Muscle of leg (tissue), 11 donors: ENCODE measurements around the gene FCHSD1. TPM values are rescaled to one million over a fixed set of nuclear protein-coding genes. Genes with fewer than 3 reads are reported as not detected.

ENCODE experiments used
- DNase-seq: peaks from one replicate; pipeline ENCODE4 v3.0.0; 2013
- H3K27ac ChIP-seq: one replicate; pipeline ENCODE4 v1.5.1; 2013; ENCODE audit warnings: mild to moderate bottlenecking, low read length, control low read depth
- H3K27me3 ChIP-seq: one replicate; pipeline ENCODE4 v1.6.1; 2013; ENCODE audit warnings: low read length; ENCODE audit not compliant: control insufficient read depth, insufficient read depth
- H3K36me3 ChIP-seq: one replicate; pipeline ENCODE4 v1.6.1; 2013; ENCODE audit warnings: low read length; ENCODE audit not compliant: control insufficient read depth, insufficient read depth
- H3K4me1 ChIP-seq: one replicate; pipeline ENCODE4 v1.6.1; 2013; ENCODE audit warnings: low read length; ENCODE audit not compliant: control insufficient read depth, insufficient read depth
- H3K4me3 ChIP-seq: one replicate; pipeline ENCODE4 v1.5.1; 2013; ENCODE audit warnings: low read length, control low read depth
- H3K9me3 ChIP-seq: replicated peaks from 2 replicates; pipeline ENCODE4 v1.6.1; 2013; ENCODE audit warnings: low read depth, low read length; ENCODE audit not compliant: control insufficient read depth
- WGBS: methylation state at CpG from one replicate; pipeline ENCODE4 v1.1.5; 2013; ENCODE audit warnings: missing lambda C conversion rate; ENCODE audit not compliant: insufficient coverage; 5-methylcytosine and 5-hydroxymethylcytosine counted together
- polyA plus RNA-seq, 8 donors: library from polyadenylated mRNA; unstranded; fragments of 120-200 nt; gene quantifications; one replicate each; pipeline versions ENCODE4 v1.2.1 to v1.2.3, GENCODE V29; 2013; ENCODE audit warnings: inconsistent platforms in 1 of 8, low replicate concordance in 1 of 8; ENCODE audit not compliant: insufficient read length in 8 of 8, insufficient read depth in 1 of 8
- total RNA-seq: library from RNA; stranded (reverse); fragments of 120-200 nt; gene quantifications from one replicate; pipeline ENCODE4 v1.2.4, GENCODE V29; 2013

The FCHSD1 gene
- total and polyA plus RNA-seq, 9 donors = 5.9 to 10.3 (median 7.7) TPM

DNA sequence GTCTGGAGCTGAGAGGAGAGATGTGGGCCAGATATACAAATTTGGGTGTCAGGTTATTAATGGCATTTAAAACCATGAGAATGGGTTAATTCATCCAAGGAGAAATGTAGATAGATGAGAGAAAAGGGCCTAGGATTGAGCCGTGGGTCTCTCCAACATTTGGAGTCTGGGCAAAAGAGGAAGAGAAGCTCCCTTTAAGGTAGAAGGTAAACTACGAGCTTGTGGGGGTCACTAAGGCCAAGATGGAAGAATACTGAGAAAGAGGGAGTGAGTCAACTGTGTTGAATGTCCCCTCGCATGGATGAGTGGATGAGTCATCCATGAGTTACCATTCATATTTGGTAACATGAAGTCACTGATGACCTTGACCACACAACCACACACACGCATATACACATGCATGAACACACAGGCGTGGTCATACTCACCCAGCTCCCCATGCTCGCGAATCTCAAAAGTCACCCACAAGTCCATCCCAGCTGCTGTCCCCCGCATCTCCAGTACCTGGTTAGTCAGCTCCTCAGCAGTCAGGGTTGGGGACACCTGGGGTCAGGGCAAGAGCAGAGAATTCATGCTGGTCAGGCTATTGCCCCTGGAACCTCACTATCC, 6.8 kb upstream of the FCHSD1 start:
- H3K27ac ChIP-seq = no peak overlapping the region
- H3K36me3 ChIP-seq = peaks cover 28% of the 10 kb centered on the region
- no peaks in the 10 kb centered on the region for H3K9me3 ChIP-seq
- WGBS = 78% methylated on average over 6 of the region's 8 CpGs
- no peaks in the 10 kb centered on the region for H3K27me3 ChIP-seq
- H3K4me3 ChIP-seq = no peak overlapping the region
- H3K4me1 ChIP-seq = no peaks in the 10 kb centered on the region
- no peak for DNase-seq

DNA sequence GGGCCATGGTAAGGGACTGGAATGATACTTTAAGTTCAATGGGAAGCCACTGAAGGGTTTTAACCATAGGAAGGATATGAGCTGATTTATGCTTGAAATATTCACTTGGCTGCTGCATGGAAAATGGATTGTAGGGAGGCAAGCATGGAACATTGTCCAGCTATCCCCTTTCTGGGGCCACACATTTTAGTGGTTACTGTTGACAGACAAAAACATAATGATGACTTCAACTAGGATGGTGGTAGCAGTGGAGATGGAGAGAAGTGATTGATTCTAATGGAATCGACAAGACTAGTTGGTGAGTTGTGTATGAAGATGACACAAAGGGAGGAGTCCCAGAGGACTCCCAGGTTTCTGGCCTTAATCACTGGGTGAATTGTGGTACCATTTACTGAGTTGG, 6.2 kb upstream of the FCHSD1 start:
- no peak for DNase-seq
- WGBS = 100% methylated on average over 1 of the region's 1 CpG

DNA sequence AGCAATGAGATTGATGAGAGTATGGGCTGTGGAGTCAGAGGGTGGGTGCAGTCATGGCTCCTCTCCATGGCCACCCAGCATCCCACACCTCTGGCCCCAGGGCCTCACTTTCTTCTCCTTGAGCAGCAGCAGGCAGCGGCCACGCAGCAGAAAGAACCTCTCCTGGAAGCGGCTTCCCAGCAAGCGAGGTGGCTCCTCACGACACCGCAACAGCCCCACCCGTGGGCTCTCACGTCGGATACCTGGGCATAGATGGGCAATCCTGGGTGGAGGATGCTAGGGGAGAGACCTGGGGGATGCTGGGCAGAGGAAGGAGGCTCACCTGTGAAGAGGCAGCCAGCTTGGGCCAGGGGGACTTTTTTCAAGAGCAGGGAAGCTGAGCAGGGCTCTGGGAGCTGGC, 5.2 kb upstream of the FCHSD1 start:
- Histone ChIP-seq H3K4me3 (no peak overlapping the region), H3K27ac (no peak overlapping the region), H3K27me3 (peaks cover 2% of the 10 kb centered on the region), H3K36me3 (peaks cover 24% of the 10 kb centered on the region), H3K9me3 (no peaks in the 10 kb centered on the region), H3K4me1 (peaks cover 4% of the 10 kb centered on the region)
- WGBS = 89% methylated on average over 8 of the region's 9 CpGs
- no peak for DNase-seq

More for the DNA sequence above, 6.2 kb upstream of the FCHSD1 start:
- Histone ChIP-seq H3K4me1 (no peaks in the 10 kb centered on the region), H3K4me3 (no peak overlapping the region), H3K27me3 (no peaks in the 10 kb centered on the region), H3K36me3 (peaks cover 27% of the 10 kb centered on the region), H3K27ac (no peak overlapping the region), H3K9me3 (no peaks in the 10 kb centered on the region)

DNA sequence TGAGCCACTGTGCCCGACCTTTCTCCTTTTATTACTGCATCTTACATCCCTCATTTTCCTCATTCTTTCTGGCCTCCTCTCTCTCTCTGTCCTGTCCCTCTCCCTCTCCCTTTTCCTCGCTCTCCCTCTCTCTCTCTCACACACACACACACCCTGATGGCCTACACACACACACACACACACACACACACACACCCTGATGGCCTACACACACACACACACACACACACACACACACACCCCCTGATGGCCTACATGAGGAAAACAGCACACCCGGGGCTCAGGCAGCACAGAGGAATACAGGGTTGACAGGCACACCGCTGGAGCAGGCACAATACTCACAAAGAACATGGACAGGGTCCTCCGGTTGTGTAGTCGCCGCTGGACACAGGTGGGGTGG, 3.8 kb upstream of the FCHSD1 start:
- DNase-seq = no peak
- Histone ChIP-seq H3K27ac (no peak overlapping the region), H3K27me3 (peaks cover 4% of the 10 kb centered on the region), H3K4me1 (peaks cover 10% of the 10 kb centered on the region), H3K9me3 (no peaks in the 10 kb centered on the region), H3K36me3 (peaks cover 20% of the 10 kb centered on the region), H3K4me3 (no peak overlapping the region)
- 91% methylated on average over 6 of the region's 7 CpGs for WGBS

DNA sequence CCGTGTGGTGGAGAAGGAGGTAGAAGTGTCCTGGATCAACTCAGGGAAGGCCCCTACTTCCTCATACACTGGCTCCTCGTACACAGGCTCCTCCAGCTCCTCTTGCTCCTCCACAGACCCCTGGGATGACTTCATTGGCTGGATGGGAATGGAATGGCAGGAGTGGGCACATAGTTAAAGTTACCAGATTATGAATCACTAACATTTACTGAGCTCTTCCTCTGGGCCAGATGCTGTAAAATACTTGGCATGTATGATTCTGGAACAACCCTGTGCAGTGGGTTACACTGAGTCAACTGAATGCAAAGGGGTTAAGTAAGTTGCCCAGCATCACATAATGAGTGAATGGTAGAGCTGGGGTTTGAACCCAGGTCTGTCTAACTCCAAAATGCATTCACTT, 3.1 kb upstream of the FCHSD1 start:
- H3K9me3 ChIP-seq = no peaks in the 10 kb centered on the region
- H3K27ac ChIP-seq = no peak overlapping the region
- no CpG with 5 or more reads among the region's 2 CpGs for WGBS
- no peak for DNase-seq
- H3K27me3 ChIP-seq = peaks cover 4% of the 10 kb centered on the region
- H3K36me3 ChIP-seq = peaks cover 18% of the 10 kb centered on the region
- H3K4me3 ChIP-seq = no peak overlapping the region
- H3K4me1 ChIP-seq = peaks cover 10% of the 10 kb centered on the region

DNA sequence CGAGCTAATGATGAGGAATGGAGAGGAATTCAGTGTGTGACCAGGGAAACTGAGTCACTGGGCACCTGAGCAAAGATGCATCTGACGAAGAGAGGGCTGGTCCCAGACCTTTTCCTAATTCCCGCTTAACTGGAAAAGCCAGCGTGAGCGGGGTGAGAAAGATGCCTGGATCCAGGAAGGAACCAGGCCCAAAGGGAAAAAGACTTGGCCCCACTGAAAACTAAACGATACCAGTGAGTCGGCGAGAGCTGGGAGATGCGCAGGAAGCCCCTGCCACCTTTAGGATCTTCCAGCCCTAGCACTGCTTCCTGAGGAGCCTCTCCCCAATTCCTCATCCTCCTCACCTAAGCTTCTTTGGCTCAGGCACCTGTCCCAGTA, 499 bp upstream of the FCHSD1 start:
- DNase-seq = no peak
- peaks cover 4% of the 10 kb centered on the region for H3K27me3 ChIP-seq
- peak overlapping the region; percentile 64 for H3K4me3 ChIP-seq
- 50% methylated on average over 4 of the region's 9 CpGs for WGBS
- no peak overlapping the region for H3K27ac ChIP-seq
- H3K36me3 ChIP-seq = peaks cover 20% of the 10 kb centered on the region
- H3K4me1 ChIP-seq = peaks cover 10% of the 10 kb centered on the region
- no peaks in the 10 kb centered on the region for H3K9me3 ChIP-seq

DNA sequence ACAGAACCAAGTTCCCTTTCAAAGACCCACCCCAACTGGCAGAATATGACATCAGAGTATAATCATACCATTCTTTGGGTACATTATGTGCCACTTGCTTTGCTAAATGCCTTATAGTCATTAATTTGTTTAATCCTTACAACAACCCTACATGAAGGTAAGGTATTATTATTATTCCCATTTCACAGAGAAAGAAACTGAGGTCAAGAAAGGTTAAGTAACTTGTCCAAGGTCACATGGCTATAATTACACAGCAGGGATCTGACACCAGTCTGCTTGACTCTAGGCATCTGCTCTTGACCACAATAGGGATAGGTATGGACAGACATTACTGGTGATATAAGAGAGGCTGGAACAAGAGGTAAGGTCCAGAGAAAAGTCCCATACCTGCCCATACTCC, 1.2 kb downstream of the FCHSD1 start:
- peaks cover 4% of the 10 kb centered on the region for H3K27me3 ChIP-seq
- no peak overlapping the region for H3K4me3 ChIP-seq
- H3K36me3 ChIP-seq = peaks cover 15% of the 10 kb centered on the region
- peaks cover 10% of the 10 kb centered on the region for H3K4me1 ChIP-seq
- H3K27ac ChIP-seq = no peak overlapping the region
- H3K9me3 ChIP-seq = no peaks in the 10 kb centered on the region
- DNase-seq = no peak

DNA sequence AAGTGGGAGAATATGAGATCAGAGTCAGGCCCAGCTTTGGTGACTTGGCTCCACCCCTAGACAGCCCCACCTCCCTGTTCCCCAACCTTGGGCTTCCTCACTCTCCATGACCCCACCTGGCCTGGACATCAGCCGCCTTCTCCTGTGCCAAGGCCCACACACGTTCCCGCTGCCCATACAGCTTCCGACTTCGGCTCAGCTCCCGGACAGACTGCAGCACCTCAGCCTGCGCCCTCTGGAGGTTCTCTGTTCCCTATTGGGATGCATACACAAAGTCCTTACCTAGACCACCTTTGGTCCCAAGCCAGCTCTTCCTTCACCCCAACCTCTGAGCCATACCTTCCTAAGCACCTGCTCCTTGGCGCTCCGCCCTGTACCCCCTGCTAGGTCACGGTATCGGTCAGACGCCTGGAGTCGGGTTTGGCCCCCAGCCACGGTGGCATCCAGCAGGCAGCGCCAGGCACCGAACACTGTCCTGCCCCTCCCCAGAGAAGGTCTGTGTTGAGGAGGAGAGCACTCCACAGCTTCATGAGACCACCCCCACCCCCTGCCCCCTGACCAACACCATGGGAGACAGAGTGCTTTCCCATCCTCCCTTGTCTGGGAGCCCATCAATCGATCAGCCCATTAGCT, 2.0 kb downstream of the FCHSD1 start:
- DNase-seq = no peak
- 79% methylated on average over 8 of the region's 17 CpGs for WGBS
- no peaks in the 10 kb centered on the region for H3K9me3 ChIP-seq
- peaks cover 10% of the 10 kb centered on the region for H3K4me1 ChIP-seq
- no peak overlapping the region for H3K4me3 ChIP-seq
- peaks cover 4% of the 10 kb centered on the region for H3K27me3 ChIP-seq
- no peak overlapping the region for H3K27ac ChIP-seq
- H3K36me3 ChIP-seq = peaks cover 20% of the 10 kb centered on the region

DNA sequence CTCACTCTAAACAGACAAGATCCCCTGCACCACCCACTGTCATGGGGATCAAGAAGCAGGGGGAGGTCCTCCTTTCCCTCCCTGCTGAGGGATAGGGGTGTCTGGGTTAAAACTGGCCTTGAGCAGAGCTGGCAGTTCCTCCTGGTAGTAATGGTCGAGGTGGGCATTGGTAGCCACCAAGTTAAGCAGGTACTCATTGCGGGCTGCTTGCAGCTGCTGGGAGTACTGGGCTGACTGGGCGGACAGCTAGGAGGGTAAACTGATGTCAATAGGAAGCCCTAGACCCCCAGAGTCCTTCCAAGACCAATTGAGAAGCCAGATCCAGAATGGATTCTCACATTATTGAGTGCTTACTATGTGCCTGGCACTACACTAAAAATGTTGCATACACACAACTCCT, 3.4 kb downstream of the FCHSD1 start:
- H3K27ac ChIP-seq = no peak overlapping the region
- no peaks in the 10 kb centered on the region for H3K9me3 ChIP-seq
- peaks cover 10% of the 10 kb centered on the region for H3K4me1 ChIP-seq
- H3K36me3 ChIP-seq = peaks cover 20% of the 10 kb centered on the region
- no peak for DNase-seq
- WGBS = 83% methylated on average over 3 of the region's 3 CpGs
- no peak overlapping the region for H3K4me3 ChIP-seq
- H3K27me3 ChIP-seq = peaks cover 4% of the 10 kb centered on the region

DNA sequence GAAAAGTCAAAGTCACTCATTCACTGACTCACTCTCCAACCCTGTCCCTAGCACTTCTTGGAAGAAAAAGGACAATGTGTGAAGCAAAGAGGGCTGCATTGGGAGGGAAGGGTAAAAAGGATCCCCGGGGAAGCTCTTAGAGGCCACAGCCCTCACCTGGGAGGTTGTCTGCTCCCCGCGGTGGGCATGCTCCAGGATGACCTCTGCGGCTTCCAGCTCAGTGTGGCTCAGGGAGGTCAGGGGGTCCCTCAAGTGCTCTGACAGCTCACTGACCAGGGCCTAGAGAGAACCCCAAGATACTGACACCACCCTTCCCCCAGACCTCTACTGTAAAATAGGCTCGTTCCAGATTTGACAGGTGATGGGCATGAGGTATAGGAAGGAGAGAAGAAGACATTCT, 4.0 kb downstream of the FCHSD1 start:
- Histone ChIP-seq H3K27me3 (peaks cover 4% of the 10 kb centered on the region), H3K9me3 (no peaks in the 10 kb centered on the region), H3K36me3 (peaks cover 20% of the 10 kb centered on the region), H3K4me3 (no peak overlapping the region), H3K4me1 (peaks cover 10% of the 10 kb centered on the region), H3K27ac (no peak overlapping the region)
- DNase-seq = no peak
- WGBS = 100% methylated on average over 3 of the region's 5 CpGs

DNA sequence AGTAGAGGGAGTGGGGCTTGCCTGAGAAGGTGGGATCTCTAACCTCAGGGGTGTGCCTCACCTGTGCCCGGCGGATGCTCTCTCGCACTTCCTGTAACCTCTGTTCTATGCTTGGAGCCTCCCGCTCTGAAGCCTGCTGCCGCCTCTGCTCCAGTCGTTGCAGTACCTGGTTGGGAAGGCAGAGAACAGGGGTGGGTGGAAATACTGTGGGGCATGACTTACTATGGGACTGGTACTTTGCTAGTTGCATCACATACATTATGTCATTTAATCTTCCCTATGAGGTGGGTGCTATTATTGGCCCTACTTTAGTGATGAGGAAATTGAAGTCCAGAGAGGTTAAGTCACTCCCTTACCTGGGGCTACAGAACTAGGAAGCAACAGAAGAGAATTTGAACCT, 5.2 kb downstream of the FCHSD1 start:
- Histone ChIP-seq H3K36me3 (peaks cover 23% of the 10 kb centered on the region), H3K27ac (no peak overlapping the region), H3K9me3 (no peaks in the 10 kb centered on the region), H3K4me1 (peaks cover 4% of the 10 kb centered on the region), H3K4me3 (no peak overlapping the region), H3K27me3 (peaks cover 2% of the 10 kb centered on the region)
- no peak for DNase-seq
- 100% methylated on average over 3 of the region's 6 CpGs for WGBS
